ENCODE measurements around the gene SPSB1. TPM values are rescaled to one million over a fixed set of nuclear protein-coding genes. Genes with fewer than 3 reads are reported as not detected.

The SPSB1 gene
- total and polyA plus RNA-seq, 8 donors = 2.3 to 28.7 (median 14.9) TPM

DNA sequence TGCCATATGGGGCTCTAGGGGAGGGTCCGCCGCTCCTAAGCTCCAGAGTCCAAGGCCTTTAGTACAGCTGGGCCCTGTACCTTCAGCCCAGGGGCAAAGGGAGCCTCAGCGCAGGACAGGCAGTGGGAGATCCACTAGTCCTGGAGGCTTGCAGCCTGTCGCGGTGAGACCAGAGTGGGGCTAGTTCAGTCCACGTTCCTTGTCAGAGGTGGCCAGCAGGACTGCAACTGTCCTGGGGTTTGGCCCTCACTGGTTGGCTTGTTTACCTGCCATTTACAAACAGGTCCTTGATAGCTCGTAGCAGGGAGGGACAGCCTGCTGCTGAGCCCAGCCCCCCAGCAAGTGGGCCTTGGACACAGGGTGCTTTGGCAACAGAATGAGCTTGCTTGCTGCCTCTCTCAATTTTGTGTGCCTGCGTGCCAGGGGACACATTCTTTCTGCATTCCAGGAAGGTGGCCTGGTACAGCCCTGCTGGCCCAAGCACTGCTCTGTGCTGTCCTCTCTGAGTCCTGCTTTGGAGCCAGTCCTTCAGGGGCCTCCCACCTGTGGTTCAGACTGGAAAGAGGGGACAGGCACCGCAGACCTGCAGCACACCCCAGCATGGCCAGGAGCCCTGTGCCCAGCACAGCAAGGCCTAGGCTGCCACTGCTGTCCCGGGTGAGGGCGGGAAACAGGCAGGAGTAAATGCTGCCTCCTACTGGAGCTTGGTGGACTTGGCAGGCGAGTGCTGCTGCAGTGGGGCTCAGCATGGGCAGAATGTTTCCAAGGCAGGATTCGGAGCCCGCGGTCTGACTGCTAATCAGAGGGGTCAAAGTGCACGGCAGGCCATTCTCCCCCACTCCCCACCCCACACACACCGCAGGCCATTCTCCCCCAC is 42.9 kb upstream of the SPSB1 start:
- peaks cover 10 to 64% (median 45%) of the 10 kb centered on the region in 4 donors for H3K36me3 ChIP-seq
- H3K4me1 ChIP-seq = peaks cover 54 to 98% (median 78%) of the 10 kb centered on the region in 4 donors
- peak overlapping the region; percentile 68 to 84 (median 73) for H3K27ac ChIP-seq
- no peaks in the 10 kb centered on the region for H3K27me3 ChIP-seq
- WGBS, 5 donors = 41 to 59% (median 47%) methylated on average over 10 to 17 of the region's 17 CpGs
- peak; percentile 64 to 67 for DNase-seq
- intact Hi-C loops (cut with DNase I; ENCODE audit: low total_unique reads) = no loop called here
- H3K4me3 ChIP-seq = peak overlapping the region in 1 of 4 donors; percentile 29
- TF ChIP-seq POLR2AphosphoS5 (IDR thresholded peaks at IDR 0.05) (peak in 1 of 3 donors; percentile 10), EP300 (IDR thresholded peaks at IDR 0.05) (no peak), POLR2A (IDR thresholded peaks at IDR 0.05) (no peak)
- TF ChIP-seq, protein P1, sequence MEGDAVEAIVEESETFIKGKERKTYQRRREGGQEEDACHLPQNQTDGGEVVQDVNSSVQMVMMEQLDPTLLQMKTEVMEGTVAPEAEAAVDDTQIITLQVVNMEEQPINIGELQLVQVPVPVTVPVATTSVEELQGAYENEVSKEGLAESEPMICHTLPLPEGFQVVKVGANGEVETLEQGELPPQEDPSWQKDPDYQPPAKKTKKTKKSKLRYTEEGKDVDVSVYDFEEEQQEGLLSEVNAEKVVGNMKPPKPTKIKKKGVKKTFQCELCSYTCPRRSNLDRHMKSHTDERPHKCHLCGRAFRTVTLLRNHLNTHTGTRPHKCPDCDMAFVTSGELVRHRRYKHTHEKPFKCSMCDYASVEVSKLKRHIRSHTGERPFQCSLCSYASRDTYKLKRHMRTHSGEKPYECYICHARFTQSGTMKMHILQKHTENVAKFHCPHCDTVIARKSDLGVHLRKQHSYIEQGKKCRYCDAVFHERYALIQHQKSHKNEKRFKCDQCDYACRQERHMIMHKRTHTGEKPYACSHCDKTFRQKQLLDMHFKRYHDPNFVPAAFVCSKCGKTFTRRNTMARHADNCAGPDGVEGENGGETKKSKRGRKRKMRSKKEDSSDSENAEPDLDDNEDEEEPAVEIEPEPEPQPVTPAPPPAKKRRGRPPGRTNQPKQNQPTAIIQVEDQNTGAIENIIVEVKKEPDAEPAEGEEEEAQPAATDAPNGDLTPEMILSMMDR (IDR thresholded peaks at IDR 0.05) = peak in 5 of 7 experiments; percentile 39 to 65 (median 50)
- H3K9me3 ChIP-seq = no peaks in the 10 kb centered on the region

- 35 to 51% (median 48%) methylated on average over 19 to 21 of the region's 21 CpGs for WGBS, 5 donors
- peaks cover 46 to 89% (median 69%) of the 10 kb centered on the region in 4 donors for H3K4me1 ChIP-seq
- peaks cover 10 to 64% (median 43%) of the 10 kb centered on the region in 4 donors for H3K36me3 ChIP-seq
- H3K27ac ChIP-seq = peak overlapping the region; percentile 68 to 84 (median 73)
- intact Hi-C loops (cut with DNase I; ENCODE audit: low total_unique reads) = no loop called here
- no peaks in the 10 kb centered on the region for H3K9me3 ChIP-seq
- H3K4me3 ChIP-seq = peak overlapping the region in 1 of 4 donors; percentile 29
- TF ChIP-seq POLR2AphosphoS5 (IDR thresholded peaks at IDR 0.05) (peak in 1 of 3 donors; percentile 42), EP300 (IDR thresholded peaks at IDR 0.05) (no peak)
- H3K27me3 ChIP-seq = no peaks in the 10 kb centered on the region
- peak; percentile 50 to 60 for DNase-seq
Measured at GRCh38 chr1:9250411-9251381, 42.0 kb upstream of the SPSB1 start.

DNA sequence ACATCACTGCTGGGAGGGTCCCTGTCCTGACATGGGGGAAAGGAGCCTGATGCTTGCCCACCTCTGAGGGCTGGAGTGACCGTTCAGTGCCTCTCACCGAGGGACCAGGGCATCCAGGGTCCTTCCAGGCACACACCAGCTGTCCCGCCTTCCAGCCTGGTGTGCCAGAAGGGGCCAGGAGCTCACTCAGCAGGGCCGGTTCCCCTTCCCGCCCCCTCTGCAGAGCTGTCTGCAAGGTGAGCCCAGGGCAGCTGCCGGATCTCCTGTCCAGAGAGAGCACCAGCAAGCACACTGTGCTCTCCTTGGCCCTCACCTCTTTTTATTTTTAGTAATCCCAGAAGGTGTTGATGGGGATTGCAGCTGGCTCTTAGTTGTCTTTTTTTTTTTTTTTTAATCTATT is 41.2 kb upstream of the SPSB1 start:
- TF ChIP-seq, protein P1 (IDR thresholded peaks at IDR 0.05) = no peak
- TF ChIP-seq EP300 (IDR thresholded peaks at IDR 0.05) (no peak), POLR2A (IDR thresholded peaks at IDR 0.05) (no peak), POLR2AphosphoS5 (IDR thresholded peaks at IDR 0.05) (no peak)
- peaks cover 46 to 81% (median 66%) of the 10 kb centered on the region in 4 donors for H3K4me1 ChIP-seq
- no peaks in the 10 kb centered on the region for H3K9me3 ChIP-seq
- peak overlapping the region in 1 of 4 donors; percentile 29 for H3K4me3 ChIP-seq
- DNase-seq = no peak
- no peaks in the 10 kb centered on the region for H3K27me3 ChIP-seq
- peaks cover 10 to 65% (median 43%) of the 10 kb centered on the region in 4 donors for H3K36me3 ChIP-seq
- intact Hi-C loops (cut with DNase I; ENCODE audit: low total_unique reads) = no loop called here
- 28 to 60% (median 45%) methylated on average over 3 to 6 of the region's 6 CpGs for WGBS, 5 donors
- peak overlapping the region; percentile 68 to 84 (median 73) for H3K27ac ChIP-seq

DNA sequence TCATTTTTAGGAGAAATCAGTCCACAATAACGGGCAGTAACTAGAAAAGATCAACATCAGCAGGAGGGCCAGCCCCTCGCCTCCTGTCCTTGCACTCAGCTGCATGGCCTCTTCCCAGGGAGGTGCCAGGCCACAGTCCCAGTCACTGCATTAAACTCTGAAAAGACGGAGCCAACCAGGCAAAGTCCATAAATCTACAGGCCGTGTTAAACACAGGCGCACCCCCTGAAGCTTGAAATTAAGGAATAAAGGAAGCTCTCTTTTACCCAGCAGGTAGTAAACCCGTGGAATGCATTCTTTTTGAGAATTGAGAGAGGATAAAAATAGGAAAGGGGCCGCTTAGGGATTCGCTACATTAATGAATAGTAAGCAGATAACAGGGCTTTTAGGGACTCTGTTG is 39.7 kb upstream of the SPSB1 start:
- DNase-seq = no peak
- Histone ChIP-seq H3K36me3 (peaks cover 3 to 51% (median 33%) of the 10 kb centered on the region in 4 donors), H3K4me1 (peaks cover 36 to 71% (median 54%) of the 10 kb centered on the region in 4 donors), H3K4me3 (no peak overlapping the region), H3K9me3 (no peaks in the 10 kb centered on the region), H3K27me3 (no peaks in the 10 kb centered on the region), H3K27ac (peak overlapping the region in 2 of 5 donors; percentile 68 to 73)
- TF ChIP-seq EP300 (IDR thresholded peaks at IDR 0.05) = no peak
- TF ChIP-seq POLR2A (IDR thresholded peaks at IDR 0.05) = no peak
- no peak for TF ChIP-seq POLR2AphosphoS5 (IDR thresholded peaks at IDR 0.05)
- TF ChIP-seq, protein P1 (IDR thresholded peaks at IDR 0.05) = no peak
- 65 to 80% (median 70%) methylated on average over 8 of the region's 8 CpGs for WGBS, 5 donors
- intact Hi-C loops (cut with DNase I; ENCODE audit: low total_unique reads) = no loop called here

All from stomach (tissue), 9 donors.